GM19193 (cell line): ENCODE results near the gene STK32B.

Source experiments
- POLR2A ChIP-seq: IDR thresholded peaks from 4 replicates; pipeline ENCODE4 v1.6.1; 2011; ENCODE audit not compliant: insufficient read depth, insufficient read length; ENCODE audit errors: extremely low read depth

The STK32B gene

DNA sequence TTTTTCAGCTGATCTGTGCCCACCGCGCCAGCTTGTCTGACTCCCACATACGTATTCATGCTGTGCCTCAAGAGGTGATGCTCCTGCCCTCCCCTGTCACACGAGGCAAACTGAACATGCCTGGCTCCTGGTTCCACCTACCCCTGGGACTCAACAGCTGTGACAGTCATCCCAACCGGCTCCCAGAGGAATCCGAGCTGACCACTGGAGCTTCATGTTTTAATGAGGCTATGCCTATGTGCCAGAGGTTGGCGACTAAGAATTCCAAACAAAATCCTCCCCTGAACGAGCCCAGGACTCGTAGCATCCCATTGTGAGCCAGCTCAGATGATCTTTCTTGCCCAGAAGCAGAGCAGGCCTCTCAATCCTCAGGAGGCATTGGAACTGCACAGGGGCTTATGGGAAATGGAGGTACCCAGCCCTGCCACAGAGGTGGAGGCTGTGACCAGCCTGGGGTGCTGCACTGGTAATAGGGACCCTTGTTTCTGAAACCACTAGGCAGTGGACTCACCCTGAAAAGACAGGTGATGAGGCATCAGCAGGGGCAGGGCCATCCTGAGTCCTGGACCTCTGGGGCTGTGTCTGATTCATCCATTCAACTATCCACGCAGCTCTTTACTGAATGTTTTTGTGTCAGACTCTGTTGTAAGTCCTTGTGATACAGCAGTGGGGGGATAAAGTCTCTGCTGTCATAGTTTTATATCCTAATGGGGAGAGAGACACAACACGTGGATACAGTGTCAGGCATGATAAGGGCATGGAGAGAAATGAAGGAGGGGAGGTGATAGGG, 332.1 kb downstream of the STK32B start:
- no peak for TF ChIP-seq POLR2A

DNA sequence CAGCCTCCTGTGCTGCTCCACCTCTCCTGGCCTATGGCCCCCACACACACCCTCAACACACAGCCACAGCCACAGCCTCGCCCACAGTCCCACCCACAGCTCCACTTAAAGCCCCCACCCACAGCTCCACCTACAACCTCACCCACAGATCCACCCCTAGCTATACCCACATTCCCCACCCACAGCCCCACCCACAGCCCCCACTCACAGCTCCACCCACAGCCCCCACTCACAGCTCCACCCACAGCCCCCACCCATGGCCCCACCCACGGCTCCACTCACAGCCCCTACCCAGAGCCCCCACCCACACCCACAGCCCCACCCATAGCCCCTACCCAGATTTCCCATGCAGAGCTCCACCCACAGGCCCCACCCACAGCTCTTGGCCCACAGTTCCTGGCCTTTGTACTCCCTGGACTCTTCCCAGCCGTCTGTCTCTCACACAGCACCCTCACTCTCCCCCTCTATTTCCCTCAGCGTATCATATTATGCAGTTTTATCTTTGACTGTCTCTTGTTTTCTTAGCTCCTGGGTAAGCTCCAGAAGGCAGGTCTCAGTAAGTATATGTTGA, 334.5 kb downstream of the STK32B start:
- TF ChIP-seq POLR2A: no peak

DNA sequence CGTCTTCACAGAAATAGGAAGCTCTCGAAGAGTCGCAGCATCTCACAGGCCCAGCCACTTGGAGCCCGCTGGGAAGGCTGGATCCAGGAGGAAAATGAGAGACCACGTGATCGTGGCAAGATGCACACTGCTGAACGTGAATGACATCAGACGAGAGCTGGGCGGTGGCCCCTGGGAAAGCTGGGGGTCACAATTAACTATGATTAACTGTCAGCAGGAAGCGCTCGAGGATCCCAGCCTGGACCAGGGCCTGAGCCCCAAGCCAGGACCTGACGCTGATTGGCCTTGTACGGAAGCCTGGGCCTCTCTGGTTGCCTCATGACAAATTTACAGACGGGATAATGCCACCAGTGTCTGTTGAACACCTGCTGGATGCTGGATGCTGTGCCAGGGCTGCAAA, 335.6 kb downstream of the STK32B start:
- no peak for TF ChIP-seq POLR2A

DNA sequence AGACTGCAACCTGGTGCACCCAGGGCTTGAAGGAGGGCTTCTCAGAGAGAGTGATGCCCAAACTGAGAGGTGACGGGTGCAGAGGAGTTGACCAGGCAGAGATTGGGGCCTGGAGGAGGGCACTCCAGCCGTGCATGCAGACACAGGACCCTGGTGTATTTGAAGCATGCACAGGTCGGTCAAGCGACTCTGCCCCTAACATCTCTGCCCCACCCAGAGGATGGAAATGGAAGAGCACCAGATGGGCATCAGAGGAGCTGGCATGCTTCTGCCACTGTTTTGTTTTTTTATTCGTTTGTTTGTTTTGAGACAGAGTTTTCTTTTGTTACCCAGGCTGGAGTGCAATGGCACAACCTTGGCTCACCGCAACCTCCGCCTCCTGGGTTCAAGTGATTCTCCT, 336.2 kb downstream of the STK32B start:
- no peak for TF ChIP-seq POLR2A

DNA sequence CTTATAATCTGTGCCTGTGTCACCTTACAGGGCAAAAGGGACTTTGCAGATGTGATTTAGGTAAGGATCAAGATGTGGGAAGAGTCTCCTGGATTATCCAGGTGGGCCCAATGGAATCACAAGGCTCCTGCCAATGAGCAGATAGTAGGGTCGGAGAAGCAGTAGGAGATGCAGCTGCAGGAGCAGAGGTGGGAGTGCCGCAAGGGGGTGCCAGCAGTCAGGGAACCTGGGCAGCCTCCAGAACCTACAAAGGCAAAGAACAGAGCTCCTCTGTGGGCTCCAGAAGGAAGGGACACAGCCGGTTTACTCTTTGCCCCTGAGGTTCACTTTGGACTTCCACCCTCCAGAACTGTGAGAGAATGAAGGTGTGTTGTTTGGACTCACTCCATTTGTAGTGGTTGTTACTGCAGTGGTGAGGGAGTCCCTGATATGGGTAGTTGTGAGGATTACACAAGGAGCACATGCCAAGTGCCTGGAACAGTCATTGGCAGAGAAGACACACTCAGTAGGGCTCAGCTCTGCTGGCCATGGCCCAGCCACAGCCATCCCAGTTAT, 338.6 kb downstream of the STK32B start:
- no peak for TF ChIP-seq POLR2A

DNA sequence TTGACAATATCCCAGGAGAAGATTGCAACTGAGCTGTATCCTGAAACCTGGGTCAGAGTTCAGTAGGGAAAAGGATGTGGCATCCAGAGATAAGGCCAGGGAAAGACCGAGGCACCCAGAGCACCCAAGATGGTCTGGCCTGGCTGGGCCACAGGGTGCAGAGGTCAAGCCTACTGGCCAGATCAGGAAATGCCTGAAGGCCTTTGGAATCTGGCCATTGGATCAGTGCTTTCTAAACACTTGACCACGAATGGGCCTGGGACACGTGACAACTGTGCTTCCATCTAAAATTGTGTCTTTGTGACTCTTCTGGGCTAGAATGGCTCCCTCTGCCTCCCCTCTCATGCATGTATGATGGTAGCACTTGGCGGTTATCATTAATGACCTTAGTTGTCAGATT, 340.2 kb downstream of the STK32B start:
- no peak for TF ChIP-seq POLR2A

DNA sequence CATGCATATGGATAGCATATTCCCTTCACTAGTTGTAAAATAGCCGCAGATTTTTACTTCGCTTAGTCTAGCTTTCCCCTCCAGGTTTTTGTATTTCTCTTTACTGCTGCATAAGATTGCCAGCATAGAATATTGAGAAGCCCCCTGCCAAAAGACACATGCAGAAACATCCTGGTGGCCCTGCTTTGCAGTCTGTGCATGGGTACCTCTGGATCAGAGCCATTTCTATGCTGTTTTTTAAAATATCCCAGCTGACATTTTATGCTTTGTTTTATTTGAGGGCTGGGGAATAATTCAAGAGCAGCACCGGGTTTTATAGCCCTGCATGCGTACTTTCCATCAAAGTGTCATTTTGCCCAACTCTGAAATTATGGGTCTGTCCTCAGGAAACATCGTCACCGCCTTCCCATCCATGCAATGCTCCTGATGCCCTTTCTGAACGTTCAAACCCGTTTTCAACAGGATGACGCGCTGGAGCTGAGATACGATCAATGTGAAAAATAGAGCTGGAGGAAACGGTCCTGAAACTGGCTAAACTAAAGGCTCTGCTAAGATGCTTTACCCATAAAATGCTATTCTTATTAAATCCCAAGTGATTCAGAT, 342.7 kb downstream of the STK32B start:
- TF ChIP-seq POLR2A: no peak

DNA sequence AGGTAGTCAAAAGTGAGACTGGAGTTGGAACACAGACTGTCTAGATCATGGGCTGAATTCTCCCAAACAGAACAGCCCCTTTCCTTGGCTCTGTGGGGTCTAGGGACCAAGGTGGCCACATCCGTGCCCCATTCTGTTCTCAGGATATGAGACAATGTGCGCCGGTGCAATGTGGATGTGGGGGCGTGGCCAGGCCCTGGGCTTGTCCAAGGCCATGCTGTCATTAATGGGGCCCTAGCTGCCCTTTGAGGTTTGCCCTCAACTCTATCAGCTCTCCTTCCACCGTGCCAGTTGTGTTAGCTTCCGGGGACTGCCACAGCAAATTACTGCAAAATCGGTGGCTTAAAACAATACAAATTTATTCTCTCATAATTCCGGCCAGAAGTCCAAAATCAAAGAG, 344.5 kb downstream of the STK32B start:
- no peak for TF ChIP-seq POLR2A

DNA sequence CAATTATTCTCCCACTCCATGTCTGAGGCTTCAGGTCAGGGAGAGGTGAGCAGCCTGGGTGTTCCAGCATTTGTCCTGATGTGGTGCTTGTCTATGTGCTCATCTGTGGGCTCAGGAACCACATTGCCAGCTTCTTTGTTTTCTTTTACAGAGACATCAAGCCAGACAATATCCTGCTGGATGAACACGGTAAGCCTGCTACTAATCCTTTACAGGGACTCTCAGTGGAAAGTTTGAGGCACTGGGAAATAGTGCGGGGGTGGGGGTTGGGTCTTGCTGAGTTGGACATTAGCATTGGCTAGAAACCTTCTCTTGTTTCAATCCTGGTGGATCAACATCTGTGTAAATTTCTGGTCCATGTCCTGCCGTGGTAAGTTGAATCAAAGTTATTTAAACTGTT, 346.8 kb downstream of the STK32B start:
- TF ChIP-seq POLR2A: no peak

DNA sequence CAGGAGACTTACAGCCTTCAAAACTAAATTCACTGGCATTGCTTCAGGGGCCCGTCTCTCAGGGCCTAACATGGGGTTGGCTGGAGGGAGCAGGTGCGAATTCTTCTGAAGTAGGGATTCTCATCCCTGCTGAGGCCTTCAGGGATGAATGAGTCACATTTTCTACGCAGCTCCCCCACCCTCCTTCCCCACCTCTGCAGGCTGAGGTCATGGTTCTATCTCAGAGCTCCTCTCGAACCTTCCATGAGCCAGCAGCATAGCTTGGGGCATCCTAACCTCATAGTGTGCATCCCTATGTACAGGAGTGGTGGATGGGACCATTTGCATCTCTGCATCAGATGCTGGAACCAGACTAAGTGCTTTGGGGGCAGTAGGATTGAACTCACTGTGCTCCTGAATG, 347.8 kb downstream of the STK32B start:
- no peak for TF ChIP-seq POLR2A

DNA sequence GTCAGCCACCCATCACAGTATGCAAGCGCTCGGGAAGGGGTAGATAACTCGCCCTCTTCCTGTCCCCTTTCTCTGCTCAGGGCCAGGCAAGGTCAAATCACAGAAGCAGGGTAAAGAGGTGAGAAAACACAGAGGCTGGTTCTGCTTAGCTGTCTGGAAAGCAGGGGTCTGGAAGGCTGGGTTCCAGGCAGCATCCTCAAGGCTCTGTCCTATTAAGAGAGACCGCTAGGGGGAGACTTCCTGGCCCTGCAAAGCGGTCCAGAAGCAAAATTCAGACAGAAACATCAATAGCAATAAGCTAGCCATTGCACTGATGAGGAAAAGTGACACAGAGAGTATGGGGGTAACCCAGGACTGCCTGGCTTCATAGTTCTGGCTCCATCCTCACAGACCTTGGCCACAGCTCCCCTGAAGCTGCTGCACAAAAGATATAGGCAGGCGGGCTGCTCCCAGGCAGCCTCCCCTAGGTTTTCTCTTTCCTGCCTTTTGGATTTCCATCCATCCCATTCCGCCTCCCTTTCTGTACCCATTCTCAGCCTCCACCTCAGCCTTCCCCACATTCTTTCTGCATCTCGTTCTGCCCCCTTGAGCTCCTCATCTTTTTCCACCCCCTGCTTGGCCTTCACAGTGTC, 348.6 kb downstream of the STK32B start:
- no peak for TF ChIP-seq POLR2A

DNA sequence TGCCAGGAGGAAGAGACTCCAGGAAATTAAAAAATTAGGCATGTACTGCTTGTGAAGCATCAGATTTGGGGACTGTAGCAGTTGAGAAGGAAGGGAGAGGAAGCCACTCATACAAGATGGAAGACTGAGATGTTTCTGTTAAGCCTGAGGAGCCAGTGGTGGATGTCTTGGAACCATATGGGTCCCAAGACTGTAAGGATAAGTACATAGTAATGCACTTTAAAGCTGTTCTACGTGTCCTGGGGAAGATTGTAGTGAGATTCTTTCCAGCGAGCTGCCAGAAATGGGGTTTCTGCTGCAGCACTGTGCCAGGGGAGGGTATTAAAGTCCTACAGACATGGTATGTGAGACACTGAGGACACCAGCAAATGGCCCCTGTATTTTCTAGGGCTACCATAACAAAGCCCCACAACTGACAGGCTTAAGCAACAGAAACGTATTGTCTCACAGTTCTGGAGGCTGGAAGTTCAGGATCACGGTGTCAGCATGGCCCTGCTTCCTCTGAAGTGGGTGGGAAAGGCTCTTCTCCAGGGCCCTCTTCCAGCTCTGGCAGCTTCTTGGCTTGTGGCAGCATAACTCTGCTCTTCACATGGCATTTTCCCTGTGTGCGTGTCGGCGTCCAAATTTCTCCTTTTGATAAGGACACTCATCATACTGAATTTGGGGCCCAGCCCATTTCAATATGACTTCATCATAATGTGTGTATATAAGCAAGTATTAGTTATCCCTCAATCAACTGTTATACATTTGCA, 352.6 kb downstream of the STK32B start:
- no peak for TF ChIP-seq POLR2A

DNA sequence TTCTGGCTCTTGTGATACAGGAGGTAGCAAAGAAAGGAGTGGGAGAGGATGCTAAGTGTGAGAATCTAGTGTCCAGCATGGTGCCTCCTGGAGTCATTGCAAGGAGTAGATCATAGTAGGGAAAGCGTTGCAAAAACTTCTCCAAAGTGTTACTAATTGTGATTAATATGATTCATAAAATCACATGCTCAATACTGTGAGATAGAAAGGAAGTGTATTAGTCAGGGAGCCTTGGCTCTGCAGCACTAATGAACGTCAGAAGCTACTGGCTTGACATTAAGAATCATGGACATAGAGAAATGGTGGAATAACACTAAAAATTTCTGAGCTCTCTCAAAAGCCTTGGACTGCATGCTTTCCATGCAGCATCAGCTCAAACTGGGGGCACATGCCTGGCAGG, 358.0 kb downstream of the STK32B start:
- no peak for TF ChIP-seq POLR2A

DNA sequence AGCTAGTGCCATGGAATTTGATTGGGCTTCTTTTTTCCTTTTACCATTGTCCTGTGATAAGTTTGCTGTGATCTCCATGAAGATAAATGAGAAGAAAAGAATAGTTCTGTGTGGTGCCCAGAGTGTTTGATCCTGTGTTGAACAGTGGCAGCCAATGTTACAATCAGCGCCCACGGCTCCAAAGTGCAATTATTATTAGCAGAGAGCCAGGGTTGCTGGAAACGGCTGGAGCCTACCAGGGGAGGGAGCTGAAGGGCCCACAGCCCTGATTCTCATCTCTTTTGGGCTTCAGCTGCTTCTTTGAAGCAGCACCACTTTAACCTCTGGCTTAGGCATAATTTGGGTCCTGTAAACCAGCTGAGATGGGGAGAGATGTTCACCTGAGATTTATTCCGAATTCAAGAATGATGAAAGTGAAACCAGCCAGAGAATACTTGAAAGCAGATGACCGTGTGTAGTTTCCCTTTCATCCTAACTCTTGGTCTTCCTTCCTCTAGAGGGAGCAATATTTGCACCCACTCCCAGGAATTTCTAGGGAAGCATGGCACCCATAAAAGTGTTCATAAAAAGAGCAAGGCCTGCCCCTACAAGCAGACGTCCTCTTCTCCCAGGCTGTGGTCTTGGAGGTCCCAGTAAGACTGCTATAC, 358.8 kb downstream of the STK32B start:
- TF ChIP-seq POLR2A: no peak
